Stimulated activated CD4-positive, alpha-beta T cell treated with anti-CD3 and anti-CD28 coated beads, Interleukin-12 subunit alpha, Interleukin-12 subunit beta, amount 100 ng/mL, for 4 hours (primary cell): ENCODE data around the gene KCNC2.

Experiments
- DNase-seq: peaks from one replicate; pipeline ENCODE4 v3.0.0-alpha.2; 2020

Gene KCNC2

GRCh38 chr12:75157385-75157784 is 52.3 kb downstream of the KCNC2 start:
- no peak for DNase-seq

GRCh38 chr12:75155962-75156361 is 53.7 kb downstream of the KCNC2 start:
- DNase-seq = no peak

DNA sequence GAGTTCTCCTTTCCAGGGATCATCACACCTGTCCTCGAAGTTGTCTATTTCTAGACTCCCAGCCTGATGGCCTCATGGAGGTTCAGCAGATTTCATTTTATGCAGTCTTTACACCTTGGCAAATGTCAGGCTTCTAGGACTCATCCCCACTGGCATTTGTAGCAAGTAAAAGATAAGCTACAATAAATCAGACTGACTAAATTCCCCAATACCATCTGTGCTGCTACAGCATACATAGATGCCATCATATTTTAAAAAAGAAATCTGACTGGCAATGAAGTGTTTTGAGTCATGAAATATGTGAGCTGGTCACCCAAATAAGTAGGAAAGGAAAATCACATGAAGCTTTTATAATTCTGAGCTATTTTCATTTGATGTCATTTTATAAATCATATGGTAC is 55.3 kb downstream of the KCNC2 start:
- no peak for DNase-seq

DNA sequence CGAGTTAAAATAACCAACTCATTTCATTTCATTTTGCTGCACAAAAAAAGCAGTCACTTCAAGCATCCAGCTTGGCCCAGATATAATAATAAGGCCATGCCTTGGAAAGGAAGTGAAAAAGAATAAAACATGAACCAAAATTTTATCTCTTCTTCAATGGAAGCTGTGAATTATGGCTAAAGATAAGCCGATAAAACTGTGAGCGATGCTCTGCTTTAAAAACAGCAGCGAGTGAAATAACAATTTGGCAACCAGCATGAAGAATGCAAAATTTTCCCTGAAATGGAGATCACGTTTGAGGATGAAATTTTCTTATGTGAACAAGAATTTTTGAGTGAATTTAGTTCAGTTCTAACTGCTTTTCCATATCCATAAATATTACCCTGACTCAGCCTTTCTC is 70.4 kb downstream of the KCNC2 start:
- no peak for DNase-seq

- DNase-seq = no peak
Observed at GRCh38 chr12:75137896-75138295, 71.7 kb downstream of the KCNC2 start.

GRCh38 chr12:75135026-75135425 is 74.6 kb downstream of the KCNC2 start:
- no peak for DNase-seq

DNA sequence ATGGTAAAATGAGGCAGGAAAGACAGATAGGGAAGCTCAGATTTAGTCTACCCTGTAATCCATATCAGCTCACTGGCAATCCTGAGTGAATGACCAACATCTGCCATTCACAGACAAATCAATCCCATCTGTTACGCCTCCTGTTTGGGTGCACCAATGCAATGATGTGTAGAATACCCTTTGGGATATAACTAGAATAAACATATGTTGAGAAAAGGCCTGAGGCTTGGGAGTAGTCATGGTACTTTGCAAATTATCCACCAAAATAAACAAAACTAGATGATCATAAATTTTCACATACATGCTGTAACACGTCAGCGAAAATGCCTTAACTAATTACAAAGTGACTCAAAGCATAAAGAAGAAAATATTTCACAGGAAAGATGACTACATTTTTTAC is 78.8 kb downstream of the KCNC2 start:
- DNase-seq = no peak

- no peak for DNase-seq
Observed at GRCh38 chr12:75129275-75129674, 80.4 kb downstream of the KCNC2 start.

DNA sequence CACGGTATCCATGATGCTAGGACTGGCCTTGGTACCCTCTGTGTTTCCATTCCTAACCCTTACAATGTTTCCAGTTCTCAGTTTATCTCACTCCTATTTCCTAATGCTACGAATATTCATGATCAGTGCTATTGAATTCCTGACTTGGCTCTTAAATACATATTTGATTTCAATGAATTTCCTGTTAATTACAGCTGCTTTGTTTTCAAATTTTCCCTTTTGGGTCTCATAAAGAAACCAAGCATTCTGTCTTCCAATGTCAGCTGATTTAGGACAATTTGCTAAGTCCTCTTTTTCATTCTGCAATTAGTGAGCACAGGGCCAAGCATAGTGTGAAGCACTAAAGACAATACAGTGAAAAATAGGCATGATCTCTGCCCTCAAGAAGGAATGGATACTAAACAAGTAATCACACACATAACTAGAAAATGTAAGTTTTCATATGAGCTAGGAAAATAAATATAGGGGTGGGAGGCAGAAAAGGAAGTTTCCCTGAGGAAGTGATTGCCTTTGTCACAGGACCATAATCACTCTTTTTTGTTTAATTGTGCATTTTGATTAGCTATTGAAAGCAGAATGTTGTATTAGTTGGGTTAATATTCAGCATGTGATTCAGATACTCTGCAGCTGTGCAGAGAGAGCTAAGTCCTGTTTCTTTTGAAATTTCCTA is 88.5 kb downstream of the KCNC2 start:
- DNase-seq = no peak

DNA sequence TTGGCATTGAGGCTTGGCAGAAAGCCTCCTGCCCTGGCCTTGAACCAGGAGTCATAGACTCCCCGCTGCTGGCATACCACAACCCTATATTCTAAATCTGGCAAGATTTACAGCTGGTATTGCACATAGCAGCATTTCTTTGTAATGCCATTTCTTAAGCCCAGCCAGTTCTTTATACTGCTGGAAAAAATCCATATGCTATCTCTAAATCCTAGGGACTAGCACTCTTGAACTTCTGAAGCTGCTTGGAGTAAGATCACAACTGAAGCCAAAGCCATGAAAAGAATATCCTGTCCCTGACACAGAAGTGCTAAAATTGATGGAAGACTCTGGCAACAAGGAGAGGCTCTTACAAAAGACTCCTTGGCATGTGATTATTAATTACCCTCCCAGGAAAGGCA is 89.3 kb downstream of the KCNC2 start:
- DNase-seq = no peak

DNA sequence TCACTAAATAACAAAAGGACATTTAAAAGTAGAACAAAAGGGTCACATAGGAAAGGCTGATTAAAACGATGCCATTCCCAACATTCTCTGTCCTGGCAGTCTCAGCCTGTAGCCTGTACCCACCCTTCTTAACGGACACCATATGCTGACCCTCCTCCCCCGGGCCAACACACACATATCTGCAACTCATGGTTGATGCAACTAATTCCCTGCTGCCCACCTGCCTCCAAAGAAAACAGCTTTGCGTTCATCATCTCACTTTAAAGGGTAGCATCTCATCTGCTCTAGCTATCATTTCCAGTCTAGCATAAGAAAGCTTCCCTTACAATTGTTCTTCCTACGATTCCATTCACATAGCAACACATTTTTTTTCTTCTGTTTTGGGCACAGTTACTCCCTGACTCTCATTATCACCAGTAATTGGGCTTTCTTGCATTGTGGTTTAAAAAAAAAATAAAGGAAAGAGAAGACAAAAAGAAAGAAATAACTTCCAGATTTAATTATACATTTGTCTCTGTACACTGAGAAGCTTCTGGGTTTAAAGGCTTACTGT is 92.9 kb downstream of the KCNC2 start:
- no peak for DNase-seq

DNA sequence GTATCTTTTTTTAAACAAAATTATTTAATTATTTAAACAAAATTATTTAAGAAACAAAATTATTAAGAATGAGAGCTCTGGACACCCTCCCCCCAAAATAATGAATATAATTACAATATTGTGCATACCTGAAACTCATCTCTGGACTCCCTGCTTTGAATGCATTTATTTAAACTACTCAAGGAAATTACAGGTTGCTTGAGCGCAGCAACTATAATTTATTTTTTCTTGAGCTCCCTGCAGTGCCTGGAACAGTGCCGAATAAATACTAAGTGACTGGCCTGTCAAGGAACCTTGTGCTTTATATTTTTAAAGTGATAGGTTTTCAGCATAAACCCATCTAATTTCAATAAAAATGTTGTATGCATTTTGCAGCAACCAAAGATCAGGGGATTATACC is 93.9 kb downstream of the KCNC2 start:
- DNase-seq = no peak

GRCh38 chr12:75103822-75104221 is 105.8 kb downstream of the KCNC2 start:
- no peak for DNase-seq

- no peak for DNase-seq
Observed at GRCh38 chr12:75101781-75102180, 107.9 kb downstream of the KCNC2 start.

DNA sequence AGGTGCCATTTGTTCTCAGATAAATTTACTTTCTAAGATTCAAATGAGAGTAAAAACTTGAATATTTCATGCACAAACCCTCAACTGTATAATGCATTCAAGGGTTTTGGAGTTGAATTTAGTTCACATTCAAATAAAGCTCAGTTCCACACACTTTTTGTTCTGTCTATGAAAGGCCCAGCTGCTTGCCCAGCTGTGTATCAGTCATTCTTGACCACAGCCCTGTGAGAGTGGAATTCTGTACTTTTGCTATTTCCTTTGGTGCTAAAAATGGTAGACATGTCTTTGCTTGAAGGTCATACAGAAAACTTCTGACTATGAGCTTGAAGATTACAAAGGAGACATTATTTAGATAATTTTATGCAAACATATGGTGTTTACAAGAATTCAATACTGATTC is 110.4 kb downstream of the KCNC2 start:
- no peak for DNase-seq

DNA sequence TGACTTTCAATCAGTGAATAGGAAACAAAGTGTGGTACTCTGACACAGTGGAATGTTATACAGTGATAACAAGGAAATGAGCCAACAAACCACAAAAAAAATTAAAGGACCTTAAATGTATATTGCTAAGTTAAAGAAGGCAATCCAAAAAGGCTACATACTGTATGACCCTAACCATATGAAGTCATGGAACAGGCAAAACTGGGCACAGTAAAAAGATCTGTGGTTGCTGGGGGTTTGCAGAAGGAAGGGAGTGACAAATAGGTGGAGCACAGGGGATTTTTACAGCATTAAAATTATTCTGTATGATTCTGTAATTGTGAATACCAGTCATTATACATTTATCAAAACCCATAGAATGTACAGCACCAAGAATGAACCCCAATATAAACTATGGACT is 112.6 kb downstream of the KCNC2 start:
- no peak for DNase-seq

- no peak for DNase-seq
Observed at GRCh38 chr12:75087654-75088053, 122.0 kb downstream of the KCNC2 start.

DNA sequence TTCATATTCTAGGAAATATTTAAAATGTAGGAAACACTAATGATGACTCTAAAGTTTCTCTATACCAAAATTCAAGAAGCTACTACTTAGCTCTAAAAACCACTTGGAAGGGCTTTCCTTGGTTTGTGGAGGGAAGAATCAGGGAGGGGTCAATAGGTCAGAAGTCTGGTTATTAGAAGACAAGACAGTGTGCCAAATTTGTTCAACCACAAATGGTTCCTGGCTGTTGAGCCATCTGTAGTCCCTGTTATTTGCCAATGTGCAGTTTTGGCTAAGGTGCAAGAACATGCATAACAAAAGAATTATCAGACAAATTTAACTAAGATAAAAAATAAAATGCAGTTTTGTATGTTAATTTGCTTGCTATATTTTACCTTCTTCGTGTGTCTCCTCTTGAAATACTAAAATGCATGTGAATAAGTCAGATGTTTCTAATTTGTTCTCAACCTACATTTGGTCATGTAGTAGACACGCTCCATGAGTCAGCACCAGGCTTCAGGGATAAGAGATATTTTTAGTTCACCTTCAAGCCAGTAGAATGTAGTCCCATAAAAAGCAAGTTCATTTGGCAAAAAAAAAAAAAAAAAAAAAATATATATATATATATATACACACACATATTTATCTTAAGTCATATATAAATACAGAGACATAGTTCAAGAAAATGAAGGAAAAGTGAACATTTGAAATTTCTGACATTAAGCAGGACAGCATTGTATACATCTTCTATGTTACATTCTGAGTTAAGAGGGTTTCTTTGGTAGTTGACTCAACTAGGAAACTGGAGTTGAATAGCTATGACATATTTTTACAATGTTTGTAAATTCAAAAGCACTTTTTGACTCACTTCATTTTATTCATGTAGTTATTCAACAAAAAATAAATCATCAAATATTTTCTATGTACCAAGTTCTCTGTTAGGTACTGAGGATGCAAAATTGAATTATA is 123.3 kb downstream of the KCNC2 start:
- DNase-seq = no peak

GRCh38 chr12:75081305-75081704 is 128.3 kb downstream of the KCNC2 start:
- no peak for DNase-seq

DNA sequence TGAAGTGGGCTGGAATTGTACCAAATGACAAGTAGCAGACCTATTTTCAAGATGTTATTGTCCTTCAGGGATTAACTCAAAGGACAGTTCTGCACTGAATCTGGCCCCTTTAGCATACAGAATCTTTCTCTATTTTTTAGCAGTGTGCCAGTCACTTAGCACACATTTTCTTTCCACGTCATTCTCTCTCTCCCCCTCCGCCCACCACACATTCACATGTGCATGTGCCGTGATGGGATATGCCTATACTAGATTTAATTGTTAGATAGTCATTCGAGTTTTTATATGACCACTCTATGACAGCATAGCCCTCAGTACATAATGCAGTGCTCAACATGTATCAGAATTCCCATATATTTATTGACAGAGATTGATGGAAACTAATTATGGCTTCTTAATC is 129.1 kb downstream of the KCNC2 start:
- no peak for DNase-seq

- no peak for DNase-seq
Observed at GRCh38 chr12:75065482-75065881, 144.2 kb downstream of the KCNC2 start.

DNA sequence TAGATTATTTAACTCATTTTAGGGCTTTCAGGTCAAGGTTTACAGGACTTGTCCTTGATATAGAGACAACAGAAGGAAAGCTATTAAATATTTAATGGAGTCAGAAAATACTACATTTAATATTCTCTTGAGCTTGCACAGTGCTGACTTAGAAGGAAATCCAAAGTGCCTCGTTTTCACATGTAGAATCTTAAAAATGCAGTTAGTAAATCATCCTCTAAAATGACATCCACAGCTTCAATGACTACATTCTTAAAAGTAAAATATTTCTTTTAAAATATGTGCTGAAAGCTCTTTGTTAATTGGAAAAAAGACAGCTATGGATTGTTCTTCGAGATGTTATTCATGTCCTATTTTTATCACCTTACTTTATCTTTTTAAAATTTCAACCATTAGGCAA is 146.9 kb downstream of the KCNC2 start:
- DNase-seq = no peak

GRCh38 chr12:75058228-75058627 is 151.4 kb downstream of the KCNC2 start:
- no peak for DNase-seq

DNA sequence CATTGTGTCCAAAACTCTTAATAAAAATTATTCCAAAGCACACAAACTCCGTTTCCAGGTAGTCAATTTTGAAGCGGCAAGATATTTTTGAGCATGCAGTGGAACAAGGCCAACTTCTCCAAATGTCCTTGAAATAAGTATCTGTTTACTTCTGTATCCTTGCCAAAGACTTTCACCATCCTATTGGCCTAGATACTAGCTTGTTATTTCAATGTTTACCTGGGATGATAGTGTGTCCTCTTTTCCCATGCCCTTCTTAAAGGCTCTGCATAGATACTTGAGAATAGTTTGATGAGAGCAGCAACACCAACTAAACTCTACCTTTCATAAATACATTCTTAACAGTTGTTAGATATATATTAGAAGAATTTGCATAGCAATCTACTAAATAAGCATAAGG is 160.9 kb downstream of the KCNC2 start:
- no peak for DNase-seq
